GM12874 (cell line): ENCODE measurements around the gene C6orf141.

Experiments used
- CTCF ChIP-seq: IDR thresholded peaks from 2 replicates; pipeline ENCODE4 v1.5.1; 2011; ENCODE audit warnings: low read depth, mild to moderate bottlenecking, control low read depth, low read length, moderate library complexity; ENCODE audit not compliant: insufficient read depth

The C6orf141 gene

GRCh38 chr6:49558238-49558637, 7.8 kb downstream of the C6orf141 start:
- TF ChIP-seq CTCF = no peak

GRCh38 chr6:49563006-49563886, 12.8 kb downstream of the C6orf141 start:
- TF ChIP-seq CTCF = no peak

GRCh38 chr6:49564552-49564951, 14.1 kb downstream of the C6orf141 start:
- no peak for TF ChIP-seq CTCF

- TF ChIP-seq CTCF = no peak
Observed at GRCh38 chr6:49565261-49565660, 14.8 kb downstream of the C6orf141 start.

- no peak for TF ChIP-seq CTCF
Observed at GRCh38 chr6:49565855-49566254, 15.4 kb downstream of the C6orf141 start.

GRCh38 chr6:49570474-49571079, 20.1 kb downstream of the C6orf141 start:
- TF ChIP-seq CTCF = no peak

- no peak for TF ChIP-seq CTCF
Observed at GRCh38 chr6:49576618-49577017, 26.1 kb downstream of the C6orf141 start.
